Vagina (tissue), 2 donors: ENCODE data around the gene GRHPR.

Source experiments
- CTCF ChIP-seq, 3 experiments: fragments of 450-650 bp in 2 of 3; fragments of 200-600 bp in 1 of 3; sonication (generic) in 1 of 3; IDR thresholded peaks; one replicate each; pipeline ENCODE4 v1.5.1; 2017 to 2019; ENCODE audit warnings: antibody characterized with exemption in 3 of 3, mild to moderate bottlenecking in 2 of 3, moderate library complexity in 2 of 3
- POLR2A ChIP-seq, 2 donors: fragments of 450-650 bp; IDR thresholded peaks; one replicate each; pipeline ENCODE4 v1.6.1; 2017; ENCODE audit warnings: antibody characterized with exemption in 2 of 2, mild to moderate bottlenecking in 2 of 2, moderate library complexity in 2 of 2
- POLR2AphosphoS5 ChIP-seq, 2 donors: sonication (generic); formaldehyde crosslinking; IDR thresholded peaks; one replicate each; pipeline ENCODE4 v1.9.0; 2017; ENCODE audit warnings: antibody characterized with exemption in 2 of 2, mild to moderate bottlenecking in 2 of 2, low read depth in 1 of 2; ENCODE audit not compliant: insufficient read depth in 1 of 2

DNA sequence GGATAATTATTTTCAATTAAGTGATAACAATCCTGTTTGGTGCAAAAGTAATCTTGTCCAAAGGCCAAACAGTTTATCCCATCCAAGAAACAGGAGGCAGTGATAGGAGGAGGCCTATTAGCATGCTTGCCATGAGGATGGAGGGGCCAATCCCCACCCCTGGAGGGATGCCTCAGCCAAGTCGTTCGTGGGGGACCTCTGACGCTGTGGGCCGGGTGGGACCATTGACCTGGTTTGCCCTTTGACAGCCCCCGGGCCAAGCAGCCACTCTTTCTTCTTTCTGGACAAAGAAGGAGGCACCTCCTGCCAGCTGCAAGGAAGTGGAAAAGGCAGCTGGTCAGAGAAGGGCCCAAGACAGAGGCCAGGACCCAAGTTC is 39.5 kb upstream of the GRHPR start:
- TF ChIP-seq CTCF (IDR thresholded peaks at IDR 0.05) (no peak), POLR2A (IDR thresholded peaks at IDR 0.05) (no peak), POLR2AphosphoS5 (IDR thresholded peaks at IDR 0.05; ENCODE audit: insufficient read depth in 1 of 2, low read depth in 1 of 2) (no peak)
